Transverse colon (tissue), 4 donors: ENCODE results near the gene ZDHHC21.

ENCODE experiments used
- EP300 ChIP-seq: sonication (generic); formaldehyde crosslinking; IDR thresholded peaks from one replicate; pipeline ENCODE4 v1.6.1; 2017; ENCODE audit warnings: antibody characterized with exemption, low read depth
- POLR2AphosphoS5 ChIP-seq, 3 donors: sonication (generic); formaldehyde crosslinking; IDR thresholded peaks; one replicate each; pipeline ENCODE4 v1.6.1; 2016; ENCODE audit warnings: antibody characterized with exemption in 3 of 3
- TF ChIP-seq, protein P1 (sequence below), 5 experiments: fragments of 200-600 bp in 3 of 5; fragments of 450-650 bp in 2 of 5; sonication (generic) in 3 of 5; IDR thresholded peaks; 1 replicate in 2 of 5; 2 replicates in 3 of 5; pipeline ENCODE4 v1.5.1; 2016 to 2017; ENCODE audit warnings: antibody characterized with exemption in 5 of 5, inconsistent platforms in 3 of 5, mild to moderate bottlenecking in 2 of 5, moderate library complexity in 1 of 5

DNA sequence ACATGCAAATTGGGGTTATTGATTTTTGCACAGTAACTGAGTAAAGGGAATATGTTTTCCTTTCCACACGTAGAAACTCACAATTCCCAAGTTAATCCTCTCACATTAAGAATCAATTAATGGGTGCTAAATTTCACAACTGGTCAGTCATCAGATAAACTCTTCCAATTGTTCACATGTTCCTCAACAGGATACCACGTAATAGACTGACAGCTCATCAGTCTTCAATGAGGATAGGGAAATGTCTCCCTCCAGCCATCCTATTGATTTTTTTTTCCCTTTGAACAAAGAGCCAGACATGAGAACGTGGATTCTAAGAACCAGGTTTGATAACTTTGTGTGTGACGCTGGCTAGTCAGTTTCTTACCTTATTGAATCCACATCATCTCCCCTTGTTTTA lies 30.1 kb upstream of the ZDHHC21 start:
- TF ChIP-seq, protein P1, sequence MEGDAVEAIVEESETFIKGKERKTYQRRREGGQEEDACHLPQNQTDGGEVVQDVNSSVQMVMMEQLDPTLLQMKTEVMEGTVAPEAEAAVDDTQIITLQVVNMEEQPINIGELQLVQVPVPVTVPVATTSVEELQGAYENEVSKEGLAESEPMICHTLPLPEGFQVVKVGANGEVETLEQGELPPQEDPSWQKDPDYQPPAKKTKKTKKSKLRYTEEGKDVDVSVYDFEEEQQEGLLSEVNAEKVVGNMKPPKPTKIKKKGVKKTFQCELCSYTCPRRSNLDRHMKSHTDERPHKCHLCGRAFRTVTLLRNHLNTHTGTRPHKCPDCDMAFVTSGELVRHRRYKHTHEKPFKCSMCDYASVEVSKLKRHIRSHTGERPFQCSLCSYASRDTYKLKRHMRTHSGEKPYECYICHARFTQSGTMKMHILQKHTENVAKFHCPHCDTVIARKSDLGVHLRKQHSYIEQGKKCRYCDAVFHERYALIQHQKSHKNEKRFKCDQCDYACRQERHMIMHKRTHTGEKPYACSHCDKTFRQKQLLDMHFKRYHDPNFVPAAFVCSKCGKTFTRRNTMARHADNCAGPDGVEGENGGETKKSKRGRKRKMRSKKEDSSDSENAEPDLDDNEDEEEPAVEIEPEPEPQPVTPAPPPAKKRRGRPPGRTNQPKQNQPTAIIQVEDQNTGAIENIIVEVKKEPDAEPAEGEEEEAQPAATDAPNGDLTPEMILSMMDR (IDR thresholded peaks at IDR 0.05), result no peak
- TF ChIP-seq EP300, result no peak
- TF ChIP-seq POLR2AphosphoS5 (IDR thresholded peaks at IDR 0.05), result no peak
